Activated CD4-positive, alpha-beta T cell treated with anti-CD3 and anti-CD28 coated beads, Interleukin-2, amount 10 ng/mL, durations not matched to agents 7 days and 5 days (primary cell): Measurements from ENCODE around the gene DBNL. TPM values are rescaled to one million over a fixed set of nuclear protein-coding genes. Genes with fewer than 3 reads are reported as not detected.

Source experiments
- CTCF ChIA-PET: fragments of 350-600 bp; sonication (Branson Sonifier 250); formaldehyde crosslinking; loops from one replicate; lab custom pipeline; 2021; ENCODE audit warnings: antibody characterized with exemption; lab: Charles Lee
- POLR2A ChIA-PET: fragments of 350-600 bp; sonication (Branson Sonifier 250); formaldehyde crosslinking; loops from one replicate; lab custom pipeline; 2021; ENCODE audit warnings: antibody characterized with exemption; lab: Charles Lee
- DNase-seq: peaks from one replicate; pipeline ENCODE4 v3.0.0-alpha.2; 2020
- H3K27ac Mint-ChIP-seq: one replicate; pipeline ENCODE4 v1.8.0; 2021; ENCODE audit warnings: mild to moderate bottlenecking, moderate library complexity, mixed read lengths
- H3K27me3 Mint-ChIP-seq: one replicate; pipeline ENCODE4 v1.8.0; 2021; ENCODE audit warnings: mixed read lengths
- H3K36me3 Mint-ChIP-seq: one replicate; pipeline ENCODE4 v1.8.0; 2021; ENCODE audit warnings: low read depth, mixed read lengths
- H3K4me1 Mint-ChIP-seq: one replicate; pipeline ENCODE4 v1.8.0; 2021; ENCODE audit warnings: mixed read lengths
- H3K4me3 Mint-ChIP-seq: one replicate; pipeline ENCODE4 v1.8.0; 2021; ENCODE audit warnings: mild to moderate bottlenecking, moderate library complexity, mixed read lengths
- H3K9me3 Mint-ChIP-seq: one replicate; pipeline ENCODE4 v1.8.0; 2021; ENCODE audit warnings: mixed read lengths
- total RNA-seq, 2 experiments: library from RNA; stranded (reverse); gene quantifications; one replicate each; pipeline ENCODE4 v1.2.3, GENCODE V29; 2021

DBNL gene
- total RNA-seq, 2 experiments from 2014 or later = 152 to 168 TPM

DNA sequence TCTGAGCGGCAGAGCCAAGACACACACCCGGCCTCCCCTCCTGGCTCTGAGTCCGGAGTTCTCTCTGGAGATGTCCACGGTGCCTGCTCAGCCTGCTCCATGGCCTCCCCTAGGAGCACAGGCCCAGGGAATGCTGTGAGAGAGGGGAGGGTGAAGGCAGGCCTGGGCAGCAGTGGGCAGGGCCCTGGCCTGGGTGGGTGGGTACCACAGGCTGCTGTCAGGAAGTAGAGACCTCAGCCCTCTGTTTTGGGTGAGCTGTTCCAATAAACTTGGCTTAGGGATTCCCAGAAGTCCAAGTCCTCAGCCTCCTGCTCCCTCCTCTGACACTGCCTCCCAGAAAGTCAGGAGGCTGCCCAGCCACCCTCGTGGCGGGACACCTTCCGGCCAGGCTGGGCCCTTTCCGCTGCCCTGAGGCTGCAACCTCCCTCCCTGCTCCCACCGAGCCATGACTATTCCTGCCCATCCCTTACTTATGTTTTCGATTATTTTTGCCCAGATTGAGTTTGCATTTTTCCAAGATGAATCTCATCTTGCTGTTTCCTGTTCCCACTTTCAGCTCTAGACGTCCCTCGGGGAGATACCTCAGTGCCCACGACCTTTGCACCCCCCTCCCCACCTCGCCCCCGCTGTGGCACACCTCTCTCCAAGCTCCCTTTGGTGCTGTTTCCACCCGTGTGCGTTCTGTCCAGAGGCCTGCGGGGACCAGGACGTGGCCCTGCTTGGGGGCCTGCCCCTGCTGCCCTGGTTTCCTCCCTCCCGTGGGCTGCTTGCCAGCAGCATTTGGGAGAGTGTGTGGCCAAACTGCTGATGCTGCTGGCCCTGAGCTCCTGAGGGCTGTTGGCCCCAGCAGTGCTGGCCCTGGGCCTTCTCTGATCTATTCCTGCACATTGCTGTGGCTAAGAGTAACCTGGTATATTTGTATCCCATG lies 43.7 kb downstream of the DBNL start:
- H3K27me3 Mint-ChIP-seq = no peaks in the 10 kb centered on the region
- ChIA-PET CTCF (interaction anchor here (1.2 to 2.4 kb wide), 2 partner anchors 9 to 37 kb away, joined by 4 to 10 read pairs; no protein-coding TSS in a partner anchor), POLR2A (no interaction called here)
- H3K9me3 Mint-ChIP-seq = no peaks in the 10 kb centered on the region
- DNase-seq = no peak
- no peak overlapping the region for H3K27ac Mint-ChIP-seq
- H3K4me3 Mint-ChIP-seq = no peak overlapping the region
- H3K36me3 Mint-ChIP-seq = no peaks in the 10 kb centered on the region
- H3K4me1 Mint-ChIP-seq = peaks cover 6% of the 10 kb centered on the region

DNA sequence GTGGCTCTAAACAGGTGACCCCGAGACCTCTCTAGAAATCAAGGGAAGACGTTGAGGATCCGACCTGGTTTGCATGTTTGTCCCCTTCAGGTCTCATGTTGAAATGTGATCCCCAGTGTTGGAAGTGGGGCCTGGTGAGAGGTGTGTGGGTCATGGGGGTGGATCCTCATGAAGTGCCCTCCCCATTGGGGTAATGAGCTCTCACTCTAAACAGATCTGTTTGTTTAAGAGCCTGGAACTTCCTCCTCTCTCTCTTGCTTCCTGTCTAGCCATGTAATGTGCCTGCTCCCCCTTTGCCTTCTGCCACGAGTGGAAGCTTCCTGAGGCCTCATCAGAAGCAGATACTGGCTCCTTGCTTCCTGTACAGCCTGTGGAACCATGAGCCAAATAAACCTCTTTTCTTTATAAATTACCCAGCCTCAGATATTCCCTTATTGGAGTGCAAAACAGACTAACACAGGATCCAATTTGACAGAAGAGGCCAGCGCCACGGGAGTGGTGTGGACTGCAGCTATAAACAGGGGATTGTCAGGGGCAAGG lies 48.7 kb downstream of the DBNL start:
- Mint-ChIP-seq H3K4me1 (peaks cover 18% of the 10 kb centered on the region), H3K4me3 (no peak overlapping the region), H3K9me3 (no peaks in the 10 kb centered on the region), H3K36me3 (no peaks in the 10 kb centered on the region), H3K27ac (no peak overlapping the region), H3K27me3 (no peaks in the 10 kb centered on the region)
- no peak for DNase-seq
- CTCF ChIA-PET = interaction anchor here (1.1 to 1.6 kb wide), 2 partner anchors 8 to 9 kb away, joined by 4 to 5 read pairs; no protein-coding TSS in a partner anchor
- POLR2A ChIA-PET = no interaction called here

- H3K27me3 Mint-ChIP-seq = no peaks in the 10 kb centered on the region
- ChIA-PET CTCF (interaction anchor here (1.6 kb wide), 1 partner anchor 11 kb away, joined by 5 read pairs; no protein-coding TSS in a partner anchor), POLR2A (no interaction called here)
- no peaks in the 10 kb centered on the region for H3K9me3 Mint-ChIP-seq
- H3K36me3 Mint-ChIP-seq = no peaks in the 10 kb centered on the region
- no peak for DNase-seq
- H3K4me1 Mint-ChIP-seq = peaks cover 23% of the 10 kb centered on the region
- H3K27ac Mint-ChIP-seq = no peak overlapping the region
- no peak overlapping the region for H3K4me3 Mint-ChIP-seq
Observed at GRCh38 chr7:44094365-44094764, 49.9 kb downstream of the DBNL start.

DNA sequence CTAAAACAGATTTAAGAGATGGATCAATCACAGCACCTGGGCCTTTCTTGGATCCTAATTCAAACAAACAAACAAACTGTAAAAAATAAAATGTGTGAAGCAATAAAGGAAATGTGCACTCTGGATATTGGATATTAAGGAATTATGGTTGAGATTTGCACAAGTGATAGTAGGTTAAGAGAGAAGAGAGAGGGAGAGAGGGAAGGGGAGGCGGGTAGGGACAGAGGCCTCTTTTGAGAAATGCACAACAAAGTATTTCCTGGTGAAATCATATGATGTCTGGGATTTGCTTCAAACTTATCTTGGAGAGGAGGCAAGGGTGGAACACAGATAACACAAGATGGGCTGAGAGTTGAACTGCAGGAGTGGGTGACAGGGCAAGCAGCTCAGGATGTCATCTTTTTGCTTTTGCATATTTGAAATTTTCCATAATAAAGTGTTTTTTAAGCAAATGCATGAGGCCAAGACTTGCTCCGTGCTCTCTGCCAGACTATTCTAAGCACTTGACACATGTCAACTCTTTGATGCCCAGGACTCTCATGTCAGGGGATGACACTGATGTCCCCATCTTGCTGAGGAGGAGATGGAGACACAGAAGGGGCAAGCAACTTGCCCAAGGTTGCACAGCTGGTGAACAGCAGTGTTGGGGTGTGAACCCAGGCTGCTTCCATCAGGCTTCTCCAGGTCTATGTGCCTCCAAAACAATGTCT lies 50.5 kb downstream of the DBNL start:
- POLR2A ChIA-PET = no interaction called here
- no peak overlapping the region for H3K27ac Mint-ChIP-seq

DNA sequence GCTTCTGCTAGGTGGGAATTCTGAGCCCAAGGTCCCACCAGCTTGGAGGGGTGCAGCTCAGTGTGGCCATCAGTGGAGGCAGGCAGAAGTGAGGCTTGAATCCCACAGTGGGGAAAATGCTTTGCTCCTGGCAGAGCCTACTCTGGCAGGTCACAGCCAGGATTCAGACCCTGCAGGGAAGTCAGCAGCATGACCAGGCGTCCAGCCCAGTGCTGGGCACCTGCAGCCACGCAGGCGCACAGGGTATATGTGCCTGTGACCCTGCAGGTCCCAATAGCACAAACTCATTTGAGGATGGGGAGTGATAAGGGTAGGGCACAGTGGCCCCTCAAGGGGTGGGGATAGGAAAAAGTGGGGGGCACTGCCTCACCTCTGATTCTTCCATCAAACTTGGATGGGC lies 51.3 kb downstream of the DBNL start:
- no peaks in the 10 kb centered on the region for H3K36me3 Mint-ChIP-seq
- DNase-seq = no peak
- no peak overlapping the region for H3K27ac Mint-ChIP-seq
- H3K4me1 Mint-ChIP-seq = peaks cover 23% of the 10 kb centered on the region
- H3K4me3 Mint-ChIP-seq = no peak overlapping the region
- POLR2A ChIA-PET = no interaction called here
- peaks cover 2% of the 10 kb centered on the region for H3K27me3 Mint-ChIP-seq
- no peaks in the 10 kb centered on the region for H3K9me3 Mint-ChIP-seq
- CTCF ChIA-PET = no interaction called here

More for the DNA sequence above, 50.5 kb downstream of the DBNL start:
- Mint-ChIP-seq H3K9me3 (no peaks in the 10 kb centered on the region), H3K36me3 (no peaks in the 10 kb centered on the region), H3K4me3 (no peak overlapping the region), H3K27me3 (peaks cover 2% of the 10 kb centered on the region), H3K4me1 (peaks cover 23% of the 10 kb centered on the region)
- no peak for DNase-seq
- CTCF ChIA-PET = no interaction called here

GRCh38 chr7:44096326-44096881 lies 51.9 kb downstream of the DBNL start:
- DNase-seq = no peak
- Mint-ChIP-seq H3K4me1 (peaks cover 23% of the 10 kb centered on the region), H3K27ac (peak overlapping the region; percentile 37), H3K9me3 (no peaks in the 10 kb centered on the region), H3K4me3 (no peak overlapping the region), H3K36me3 (no peaks in the 10 kb centered on the region), H3K27me3 (peaks cover 2% of the 10 kb centered on the region)
- CTCF ChIA-PET = interaction anchor here (0.7 to 3.3 kb wide), 5 partner anchors 9 to 27 kb away, joined by 4 to 16 read pairs (median 10); partner anchors contain the start of gene POLD2
- POLR2A ChIA-PET = no interaction called here

- Mint-ChIP-seq H3K27ac (peak overlapping the region; percentile 63), H3K36me3 (no peaks in the 10 kb centered on the region), H3K4me3 (no peak overlapping the region), H3K27me3 (peaks cover 5% of the 10 kb centered on the region), H3K9me3 (no peaks in the 10 kb centered on the region), H3K4me1 (peaks cover 23% of the 10 kb centered on the region)
- POLR2A ChIA-PET = interaction anchor here (0.7 kb wide), 1 partner anchor 103 kb away, joined by 3 read pairs; no protein-coding TSS in a partner anchor
- CTCF ChIA-PET = interaction anchor here (1.3 to 3.3 kb wide), 5 partner anchors 9 to 26 kb away, joined by 3 to 16 read pairs (median 10); partner anchors contain the start of gene POLD2
- DNase-seq = no peak
Observed at GRCh38 chr7:44097064-44097932, 52.8 kb downstream of the DBNL start.

DNA sequence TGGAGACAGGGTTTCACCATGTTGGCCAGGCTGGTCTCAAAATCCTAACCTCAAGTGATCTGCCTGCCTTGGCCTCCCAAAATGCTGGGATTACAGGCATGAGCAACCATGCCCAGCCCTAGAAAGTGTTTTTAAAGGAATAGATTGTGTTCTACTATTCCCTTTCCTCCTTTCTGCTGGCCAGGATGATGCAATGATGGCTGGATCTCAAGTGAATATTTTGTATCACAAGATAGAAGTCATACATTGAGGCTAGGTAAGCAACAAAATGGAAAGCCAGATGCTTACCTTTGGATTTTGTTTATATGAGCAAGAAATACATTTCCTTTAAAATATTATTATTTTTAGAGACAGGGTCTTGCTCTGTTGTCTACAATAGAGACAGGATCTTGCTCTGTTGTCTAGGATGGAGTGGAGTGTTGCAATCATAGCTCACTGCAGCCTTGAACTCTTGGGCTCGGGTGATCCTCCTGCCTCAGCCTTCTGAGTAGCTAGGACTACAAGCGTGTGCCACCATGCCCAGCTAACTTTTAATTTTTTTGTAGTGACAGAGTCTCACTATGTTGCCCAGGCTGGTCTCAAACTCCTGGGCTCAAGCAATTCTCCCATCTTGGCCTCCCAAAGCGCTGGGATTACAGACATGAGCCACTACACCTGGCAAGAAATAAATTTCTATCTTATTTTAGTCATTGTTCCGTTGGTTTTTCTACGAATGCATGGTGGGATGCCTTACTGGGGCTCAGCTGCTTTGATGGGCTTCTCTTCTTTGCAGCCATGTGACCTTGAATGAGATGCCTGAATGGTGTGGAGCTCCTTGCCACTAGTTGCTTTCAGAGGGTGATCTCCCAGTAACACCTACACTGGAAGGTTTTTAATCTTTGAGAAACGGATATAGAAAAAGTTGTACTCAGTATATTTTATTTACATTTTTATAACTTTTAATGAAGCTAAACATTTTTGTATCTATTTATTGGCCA lies 53.9 kb downstream of the DBNL start:
- Mint-ChIP-seq H3K27ac (no peak overlapping the region), H3K36me3 (no peaks in the 10 kb centered on the region), H3K27me3 (peaks cover 12% of the 10 kb centered on the region), H3K4me1 (peaks cover 23% of the 10 kb centered on the region), H3K9me3 (no peaks in the 10 kb centered on the region), H3K4me3 (no peak overlapping the region)
- DNase-seq = no peak
- ChIA-PET CTCF (interaction anchor here (0.7 to 3.3 kb wide), 7 partner anchors 11 to 875 kb away, joined by 3 to 16 read pairs (median 3); partner anchors contain the start of gene POLD2), POLR2A (interaction anchor here (0.7 kb wide), 1 partner anchor 102 kb away, joined by 3 read pairs; no protein-coding TSS in a partner anchor)

DNA sequence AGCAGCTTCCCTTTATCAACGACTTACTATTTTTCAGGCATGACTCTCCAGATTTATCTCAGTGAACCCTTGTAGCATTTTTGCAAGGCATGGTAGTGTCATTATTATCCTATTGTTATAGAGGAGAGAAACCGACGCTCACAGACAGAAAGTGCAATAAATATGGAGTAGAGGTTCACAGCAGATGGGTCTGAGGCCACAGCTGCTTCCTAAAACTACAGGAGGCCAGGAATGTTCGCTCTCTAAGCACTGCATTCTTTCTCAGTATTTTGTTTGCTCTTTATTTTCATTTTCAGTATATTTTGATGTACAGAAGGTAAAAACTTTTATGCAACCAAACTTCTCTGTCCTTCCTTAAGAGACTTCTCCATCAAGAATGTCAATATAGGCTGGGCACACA lies 55.2 kb downstream of the DBNL start:
- no peak overlapping the region for H3K4me3 Mint-ChIP-seq
- no peaks in the 10 kb centered on the region for H3K36me3 Mint-ChIP-seq
- CTCF ChIA-PET = interaction anchor here (3.3 kb wide), 1 partner anchor 12 kb away, joined by 16 read pairs; no protein-coding TSS in a partner anchor
- H3K27ac Mint-ChIP-seq = no peak overlapping the region
- H3K9me3 Mint-ChIP-seq = no peaks in the 10 kb centered on the region
- H3K4me1 Mint-ChIP-seq = peaks cover 23% of the 10 kb centered on the region
- no peak for DNase-seq
- POLR2A ChIA-PET = no interaction called here
- peaks cover 15% of the 10 kb centered on the region for H3K27me3 Mint-ChIP-seq

DNA sequence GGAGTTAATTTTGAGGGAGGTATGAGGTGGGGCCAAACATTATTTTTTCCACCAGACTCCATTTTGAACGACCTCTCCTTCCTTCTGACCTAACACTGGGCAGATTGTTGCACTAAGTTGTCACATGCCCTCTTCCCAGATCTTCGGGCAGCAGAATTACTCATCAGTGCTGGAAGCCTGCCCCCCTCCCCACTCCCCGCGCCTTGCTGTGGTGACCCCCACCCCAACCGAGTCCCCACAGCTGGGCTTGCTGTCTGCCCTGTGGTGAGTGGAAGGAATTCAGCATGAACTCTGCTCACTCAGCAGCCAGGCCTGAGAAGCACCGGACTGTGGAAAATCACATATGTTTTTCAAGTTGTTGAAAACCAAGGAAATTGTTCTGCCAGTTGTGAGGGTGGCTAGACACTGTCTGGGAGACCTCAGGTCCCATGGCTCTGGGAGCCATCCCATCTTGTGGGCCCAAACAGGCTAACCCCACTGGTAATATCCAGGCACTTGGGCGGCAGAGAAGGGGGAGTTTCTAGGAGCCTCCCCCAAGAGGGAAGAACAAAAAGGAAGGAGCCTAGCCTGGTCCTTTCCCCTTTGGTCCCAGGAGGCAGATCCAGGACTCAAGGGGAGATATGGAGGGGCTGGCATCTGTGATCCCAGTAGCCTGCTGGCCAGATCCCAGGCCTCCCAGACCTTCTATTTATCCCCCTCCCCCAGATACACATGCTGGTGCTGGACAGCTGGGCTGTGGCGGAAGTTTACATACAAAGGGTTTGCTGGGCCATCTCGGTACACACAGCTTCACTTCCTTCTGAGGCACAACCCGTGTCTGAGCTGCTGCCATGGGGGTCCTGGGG lies 56.2 kb downstream of the DBNL start:
- Mint-ChIP-seq H3K36me3 (no peaks in the 10 kb centered on the region), H3K4me1 (peaks cover 31% of the 10 kb centered on the region), H3K27ac (no peak overlapping the region), H3K9me3 (no peaks in the 10 kb centered on the region), H3K4me3 (no peak overlapping the region), H3K27me3 (peaks cover 20% of the 10 kb centered on the region)
- POLR2A ChIA-PET = no interaction called here
- DNase-seq = no peak
- CTCF ChIA-PET = interaction anchor here (1.3 to 2.0 kb wide), 2 partner anchors 8 to 11 kb away, joined by 4 to 6 read pairs; no protein-coding TSS in a partner anchor
